Activated CD4-positive, alpha-beta T cell treated with anti-CD3 and anti-CD28 coated beads, Interleukin-2, amount 50 U/mL, for 48 hours (primary cell): Measurements from ENCODE around the gene TTC9B.

ENCODE experiments used
- DNase-seq, 2 experiments: peaks; one replicate each; pipeline ENCODE4 v3.0.0-alpha.2; 2020

Gene TTC9B

DNA sequence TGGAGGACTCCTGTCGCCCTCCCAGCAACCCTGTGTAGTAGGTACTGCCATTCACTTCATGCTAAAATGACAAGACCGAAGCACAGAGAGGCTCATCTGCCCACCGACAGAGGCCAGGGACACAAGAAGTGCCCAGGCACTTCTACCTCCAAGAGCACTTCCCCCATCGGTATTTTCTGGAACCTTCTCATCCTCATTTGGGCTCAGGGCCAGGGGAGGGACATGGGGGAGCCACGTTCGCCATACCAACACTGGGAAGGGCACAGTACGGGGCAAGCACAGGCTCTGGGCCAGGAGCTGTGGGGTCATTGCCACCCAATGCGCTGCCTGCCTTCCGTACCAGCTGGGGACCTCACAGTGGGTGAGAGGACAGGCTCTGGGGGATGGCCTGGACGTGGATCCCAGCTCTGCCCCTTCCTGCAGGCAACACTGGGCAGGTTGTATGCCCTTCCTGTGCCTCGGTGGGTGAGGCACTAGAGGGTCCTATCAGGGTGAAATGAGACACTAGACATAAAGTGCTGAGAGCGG, 29.6 kb upstream of the TTC9B start:
- DNase-seq: no peak

DNA sequence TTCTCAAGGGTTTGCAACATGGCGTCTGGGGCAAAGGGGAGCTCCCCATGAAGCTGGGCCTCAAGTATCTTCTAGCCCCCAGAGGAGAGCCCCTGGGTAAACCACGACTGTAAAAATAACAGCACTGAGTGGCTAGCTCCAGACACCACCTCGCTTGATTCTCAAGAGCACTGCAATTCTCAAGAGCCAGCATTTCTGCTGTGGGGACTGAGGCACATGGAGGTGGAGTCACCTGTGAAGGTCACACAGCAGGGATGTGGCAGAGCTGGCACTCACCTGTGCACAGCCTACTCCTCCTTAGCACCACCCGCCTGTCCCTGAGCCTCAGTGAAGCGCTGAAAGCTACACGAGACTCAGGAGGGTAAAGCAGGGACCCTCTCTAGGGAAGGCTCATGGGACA, 29.0 kb upstream of the TTC9B start:
- no peak for DNase-seq

DNA sequence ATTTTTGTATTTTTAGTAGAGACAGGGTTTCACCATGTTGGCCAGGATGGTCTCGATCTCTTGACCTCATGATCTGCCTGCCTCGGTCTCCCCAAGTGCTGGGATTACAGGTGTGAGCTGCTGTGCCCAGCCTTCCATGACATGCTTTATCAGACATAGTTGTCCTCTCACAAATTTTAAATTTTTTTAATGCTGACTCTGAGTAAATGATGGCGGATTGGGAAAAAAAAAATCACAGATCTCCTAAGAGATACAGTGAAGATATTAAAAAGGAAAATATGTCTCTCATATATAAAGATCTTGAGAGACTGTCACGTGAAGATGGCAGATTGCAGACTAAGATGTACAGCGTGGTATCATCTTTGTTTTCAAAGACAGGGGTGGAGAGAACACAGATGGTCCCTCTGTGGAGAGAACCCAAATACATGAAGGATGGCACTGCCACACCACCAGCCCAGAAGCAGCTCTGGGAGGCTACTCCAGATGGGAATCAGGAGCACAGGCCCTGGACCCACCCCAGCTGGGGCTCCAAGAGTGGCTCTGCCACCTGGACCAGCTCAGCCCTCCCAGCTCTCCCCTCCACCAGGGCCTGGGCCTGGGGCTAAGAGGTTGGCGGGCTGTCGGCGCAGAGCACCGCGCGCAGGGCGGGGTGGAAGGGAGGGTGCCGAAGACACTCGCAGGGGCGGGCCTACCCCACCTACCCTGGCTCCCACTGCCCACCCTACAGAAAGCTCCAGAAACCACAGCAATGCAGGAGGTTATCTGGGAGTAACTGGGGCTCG, 28.3 kb upstream of the TTC9B start:
- DNase-seq: no peak

DNA sequence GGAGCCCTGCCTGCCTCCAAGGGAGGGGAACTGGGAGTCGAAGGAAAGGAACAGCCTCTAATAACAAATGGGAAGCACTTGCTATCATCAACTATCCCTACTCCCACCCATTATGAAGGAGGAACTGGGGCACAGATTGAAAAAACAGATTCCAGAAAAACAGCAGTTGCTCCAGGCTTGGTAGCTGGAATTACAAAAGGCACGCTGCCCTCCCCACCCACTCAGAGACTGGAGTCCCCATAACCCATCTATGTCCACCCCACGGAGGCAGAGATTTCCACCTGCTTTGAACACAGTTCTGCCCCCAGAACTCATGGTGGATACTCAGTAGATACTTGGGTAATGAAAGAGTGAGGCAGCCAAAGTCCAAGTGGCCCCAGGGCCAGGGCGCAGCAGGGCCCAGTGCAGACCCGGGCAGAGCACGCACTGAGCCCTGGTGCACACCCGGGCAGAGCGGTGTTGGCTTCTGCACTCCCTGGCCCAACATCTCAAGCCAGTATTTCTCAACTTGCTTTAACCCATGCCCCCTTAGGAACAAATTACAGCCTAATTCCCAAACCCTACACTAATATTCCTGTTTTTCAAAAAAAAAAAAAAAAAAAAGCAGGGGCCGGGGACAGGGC, 27.4 kb upstream of the TTC9B start:
- no peak for DNase-seq

DNA sequence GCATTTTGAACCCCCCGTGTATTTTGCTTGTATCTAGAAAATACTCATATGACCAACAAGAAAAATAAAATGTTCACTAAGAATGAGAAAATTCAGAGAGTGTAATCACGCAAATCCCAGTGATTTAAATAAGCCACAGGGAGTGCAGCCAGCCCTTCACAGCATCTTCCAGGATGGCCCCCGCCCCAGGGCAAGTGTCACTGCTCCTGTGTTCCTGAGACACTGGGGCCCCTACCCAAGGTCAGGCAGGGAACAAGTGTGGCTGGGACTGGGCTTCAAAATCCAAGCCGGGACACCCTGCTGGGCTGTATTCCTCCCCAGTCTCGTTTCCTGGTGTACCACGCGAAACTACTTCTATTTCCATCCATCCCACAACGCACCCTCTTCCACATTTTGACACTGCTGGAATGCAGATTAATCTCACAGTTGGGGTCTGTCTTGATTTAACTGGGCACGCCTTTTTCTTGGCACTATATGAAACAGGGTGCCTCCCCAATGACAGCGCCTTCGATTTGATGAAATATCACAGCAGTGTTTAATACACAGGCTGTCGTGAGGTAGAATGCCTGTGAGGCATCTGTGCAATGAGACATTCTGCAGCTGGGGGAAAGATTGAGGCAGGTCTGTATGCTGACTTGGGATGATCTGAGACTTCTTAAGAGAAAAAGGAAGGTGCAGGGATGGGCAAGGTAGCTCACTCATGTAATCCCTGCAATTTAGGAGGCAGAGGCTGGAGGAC, 26.6 kb upstream of the TTC9B start:
- no peak for DNase-seq

DNA sequence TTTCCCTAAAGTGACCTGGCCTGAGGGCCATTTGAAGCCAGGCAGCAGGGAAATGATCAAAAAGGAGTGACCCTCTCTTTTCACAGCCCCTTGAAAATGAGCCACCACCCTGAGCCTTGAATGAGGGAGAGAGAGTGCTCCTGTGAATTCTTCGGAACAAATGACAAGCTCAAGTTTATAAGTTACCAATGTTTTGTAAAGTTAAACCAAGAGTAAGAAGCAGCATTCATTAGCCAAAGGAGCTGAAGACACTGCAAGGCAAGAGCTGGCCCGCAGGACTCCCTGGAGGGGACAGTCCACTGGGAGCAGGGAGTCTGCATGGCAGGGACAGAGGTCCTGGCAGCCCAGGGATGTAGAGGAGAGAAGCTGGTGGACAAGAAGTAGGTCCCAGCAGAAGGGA, 25.0 kb upstream of the TTC9B start:
- DNase-seq: no peak

DNA sequence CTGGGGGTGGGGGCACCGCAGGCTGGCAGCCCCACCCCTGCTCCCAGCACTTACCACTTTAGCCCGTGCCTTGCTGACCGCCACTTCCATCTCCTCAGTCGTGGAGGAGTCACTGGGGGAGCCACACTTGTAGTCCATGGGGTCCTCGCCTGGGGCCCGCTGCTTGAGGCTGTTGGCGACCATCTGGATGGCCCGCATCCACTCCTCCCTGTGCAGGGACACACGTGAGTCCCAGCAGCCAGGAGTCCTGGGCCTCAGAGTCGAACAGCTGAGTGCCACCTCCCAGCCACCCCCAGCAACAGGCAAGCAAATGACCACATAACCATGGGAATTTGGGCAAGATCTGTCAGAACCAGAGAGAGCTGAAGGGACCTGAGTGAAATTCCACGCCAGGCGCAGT, 24.3 kb upstream of the TTC9B start:
- no peak for DNase-seq

DNA sequence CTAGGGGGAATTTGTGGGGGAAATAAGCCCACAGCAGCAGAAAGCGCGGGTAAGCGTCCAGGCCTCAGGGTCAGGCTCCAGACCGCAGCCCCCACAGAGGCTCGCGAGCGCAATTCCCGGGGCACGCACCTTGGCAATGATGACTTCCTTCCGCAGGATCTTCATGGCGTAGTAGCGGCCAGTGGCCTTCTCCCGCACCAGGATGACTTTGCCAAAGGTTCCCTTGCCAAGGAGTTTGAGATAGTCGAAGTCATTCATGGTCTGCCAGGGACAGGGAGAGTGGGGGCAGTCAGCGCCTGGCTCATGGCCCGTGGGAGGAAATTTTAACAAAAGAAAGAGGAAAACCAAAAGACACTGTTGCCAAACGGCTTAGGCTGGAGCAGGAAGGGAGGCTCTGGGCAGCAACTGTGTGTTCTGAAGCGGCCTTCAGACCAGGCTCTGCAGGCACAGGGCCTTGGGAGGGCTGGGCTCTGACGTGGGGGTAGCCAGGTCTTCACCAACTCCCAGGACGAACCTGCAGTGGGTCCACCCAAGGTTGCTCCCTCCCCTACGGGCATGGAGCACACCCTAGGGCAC, 23.7 kb upstream of the TTC9B start:
- no peak for DNase-seq

DNA sequence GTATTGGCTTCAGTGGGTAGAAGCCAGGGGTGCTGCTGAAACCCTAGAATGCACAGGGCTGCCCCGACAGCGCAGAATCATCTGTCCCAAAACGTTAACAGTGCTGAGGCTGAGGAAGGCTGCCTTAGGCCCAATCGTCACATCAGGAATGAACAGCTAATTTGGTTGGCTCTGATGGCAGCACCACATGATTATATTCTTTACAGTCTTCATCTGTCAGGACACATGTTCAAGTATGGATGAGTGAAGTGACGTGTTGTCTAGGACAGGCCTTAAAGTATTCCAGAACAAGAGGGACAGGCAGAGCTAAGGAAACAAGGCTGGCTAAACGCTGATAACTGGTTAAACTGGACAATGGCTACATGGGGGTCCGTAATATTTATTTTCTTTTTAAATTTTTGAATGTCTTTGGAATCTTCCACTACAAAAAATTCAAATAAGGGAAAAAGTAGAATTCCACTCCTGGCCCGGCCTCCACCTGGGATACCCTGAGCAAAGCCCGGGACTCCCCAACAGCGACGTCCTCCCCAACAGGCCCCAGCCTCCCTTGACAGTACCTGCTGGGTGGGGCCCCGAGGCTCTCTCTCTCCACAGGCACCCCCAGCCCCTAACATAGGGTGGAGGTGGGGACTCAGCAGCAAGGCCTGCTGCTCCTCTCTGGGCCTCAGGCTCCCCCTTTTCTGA, 23.1 kb upstream of the TTC9B start:
- DNase-seq: no peak

DNA sequence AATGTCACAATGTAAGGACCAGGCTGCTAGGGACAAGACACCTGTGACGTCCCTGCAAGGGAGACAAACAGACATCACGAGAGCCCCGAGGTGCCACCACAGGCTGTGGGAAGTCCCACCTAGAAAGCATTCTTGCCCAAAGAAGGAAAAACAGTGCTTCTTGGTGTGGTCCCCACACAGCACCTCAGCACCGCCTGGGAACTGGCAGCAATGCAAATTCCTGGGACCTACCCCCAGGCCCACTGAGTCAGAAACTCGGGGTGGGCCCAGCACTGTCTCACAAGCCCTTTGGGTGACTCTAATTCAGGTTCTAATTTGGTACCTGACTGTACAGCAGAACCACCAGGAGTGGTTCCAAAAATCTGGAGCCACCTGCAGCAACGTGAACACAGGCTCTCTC, 22.1 kb upstream of the TTC9B start:
- DNase-seq: no peak

DNA sequence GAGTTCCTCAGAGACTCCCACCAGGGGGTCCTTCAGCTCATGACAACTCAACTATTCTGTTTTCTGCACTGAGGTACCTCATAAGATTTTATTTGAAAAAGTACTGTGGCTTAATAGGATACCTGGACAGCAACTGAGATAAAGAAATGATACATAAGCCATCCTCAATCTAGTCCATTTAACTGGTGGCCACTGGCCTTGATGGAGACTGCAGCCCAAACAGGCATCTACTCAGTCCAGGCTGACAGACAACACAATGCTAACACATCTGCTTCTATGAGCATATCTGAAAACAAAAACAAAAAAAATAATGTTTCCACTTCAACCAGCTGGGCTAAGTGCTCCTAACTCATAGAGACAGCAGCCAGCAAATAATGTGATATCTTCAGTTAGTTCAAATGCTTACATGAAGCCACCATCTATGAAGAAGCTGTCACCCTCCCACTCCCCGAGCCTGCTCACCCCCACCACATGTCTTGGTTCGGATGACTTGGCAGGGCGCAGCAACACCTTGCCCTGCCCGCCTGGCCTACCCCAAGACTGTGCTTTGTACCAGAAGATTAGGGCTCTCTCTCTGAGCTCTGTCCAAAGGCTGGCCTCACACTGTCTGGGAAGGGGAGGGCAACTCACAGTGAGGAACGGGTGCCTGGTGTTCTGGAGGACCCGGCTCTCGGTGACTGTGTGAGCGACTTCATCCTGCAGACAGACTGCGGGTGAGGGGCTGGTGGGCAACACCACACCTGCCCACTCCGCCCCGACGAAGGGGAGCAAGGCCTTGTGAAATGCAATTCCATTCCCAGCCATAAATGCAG, 21.4 kb upstream of the TTC9B start:
- DNase-seq: no peak

DNA sequence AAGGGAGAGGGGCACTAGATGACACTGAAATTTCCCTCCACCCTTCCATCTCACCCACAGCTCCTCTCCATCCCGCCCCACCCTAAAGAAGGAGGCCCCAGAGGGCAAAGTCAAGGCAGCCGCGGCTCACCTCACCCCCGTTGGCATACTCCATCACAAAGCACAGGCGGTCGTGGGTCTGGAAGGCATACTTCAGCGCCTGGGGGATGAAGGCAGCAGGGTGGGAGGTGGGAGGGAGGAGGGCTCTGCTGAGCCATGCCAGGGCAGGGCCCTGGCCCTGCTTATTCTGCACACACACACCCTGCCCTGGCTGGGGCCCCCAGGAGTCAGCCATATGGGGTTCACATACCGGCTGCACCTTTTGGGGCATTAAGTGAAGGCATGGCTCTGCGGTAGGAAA, 20.6 kb upstream of the TTC9B start:
- no peak for DNase-seq

DNA sequence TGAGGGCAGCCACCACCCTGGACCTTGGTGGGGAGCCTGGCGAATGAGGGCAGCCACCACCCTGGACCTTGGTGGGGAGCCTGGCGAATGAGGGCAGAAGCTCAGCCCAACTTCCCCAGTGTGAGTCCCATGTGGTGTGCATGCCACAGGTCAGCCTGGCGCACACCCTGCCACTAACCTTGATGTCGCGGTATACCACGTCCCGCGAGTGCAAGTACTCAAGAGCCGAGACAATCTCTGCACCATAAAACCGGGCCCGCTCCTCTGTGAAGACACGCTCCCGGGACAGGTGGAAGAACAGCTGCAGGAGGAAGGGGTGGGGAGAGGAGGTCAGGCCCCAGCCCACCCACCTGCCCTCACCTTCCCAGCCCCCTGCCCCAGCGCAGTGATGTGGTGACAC, 19.6 kb upstream of the TTC9B start:
- DNase-seq: no peak

DNA sequence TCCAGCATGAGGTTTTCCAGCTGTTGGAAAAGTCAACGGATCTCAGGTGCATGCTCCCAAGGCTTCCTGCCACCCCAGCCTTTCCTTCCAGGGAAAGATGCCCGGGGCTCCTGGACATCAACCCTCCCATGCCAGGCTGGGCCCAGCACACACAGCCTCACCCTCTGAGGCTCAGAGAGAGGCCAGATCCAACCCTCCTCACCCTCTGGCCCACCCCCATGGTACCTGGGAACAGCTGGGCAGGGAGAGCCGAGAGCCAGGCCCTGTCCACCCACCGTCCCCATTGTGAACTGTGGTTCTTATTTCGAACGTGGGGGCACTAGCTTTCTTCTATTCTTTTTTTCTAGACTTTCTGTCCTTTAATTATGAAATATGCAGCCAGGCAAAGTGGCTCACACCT, 18.2 kb upstream of the TTC9B start:
- DNase-seq: no peak

DNA sequence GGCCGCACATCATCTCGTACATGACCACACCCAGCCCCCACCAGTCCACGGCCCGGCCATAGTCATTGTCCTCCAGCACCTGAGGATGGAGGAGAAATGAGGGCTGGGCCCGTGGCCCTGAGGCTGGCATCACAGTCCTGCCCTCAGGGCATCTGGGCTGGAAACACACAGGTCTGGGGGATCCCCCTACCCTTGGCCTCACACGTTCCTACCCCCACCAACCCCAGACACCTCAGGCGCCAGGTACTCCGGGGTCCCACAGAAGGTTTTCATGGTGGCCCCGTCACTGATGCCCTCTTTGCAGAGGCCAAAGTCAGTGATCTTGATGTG, 17.8 kb upstream of the TTC9B start:
- DNase-seq: no peak

DNA sequence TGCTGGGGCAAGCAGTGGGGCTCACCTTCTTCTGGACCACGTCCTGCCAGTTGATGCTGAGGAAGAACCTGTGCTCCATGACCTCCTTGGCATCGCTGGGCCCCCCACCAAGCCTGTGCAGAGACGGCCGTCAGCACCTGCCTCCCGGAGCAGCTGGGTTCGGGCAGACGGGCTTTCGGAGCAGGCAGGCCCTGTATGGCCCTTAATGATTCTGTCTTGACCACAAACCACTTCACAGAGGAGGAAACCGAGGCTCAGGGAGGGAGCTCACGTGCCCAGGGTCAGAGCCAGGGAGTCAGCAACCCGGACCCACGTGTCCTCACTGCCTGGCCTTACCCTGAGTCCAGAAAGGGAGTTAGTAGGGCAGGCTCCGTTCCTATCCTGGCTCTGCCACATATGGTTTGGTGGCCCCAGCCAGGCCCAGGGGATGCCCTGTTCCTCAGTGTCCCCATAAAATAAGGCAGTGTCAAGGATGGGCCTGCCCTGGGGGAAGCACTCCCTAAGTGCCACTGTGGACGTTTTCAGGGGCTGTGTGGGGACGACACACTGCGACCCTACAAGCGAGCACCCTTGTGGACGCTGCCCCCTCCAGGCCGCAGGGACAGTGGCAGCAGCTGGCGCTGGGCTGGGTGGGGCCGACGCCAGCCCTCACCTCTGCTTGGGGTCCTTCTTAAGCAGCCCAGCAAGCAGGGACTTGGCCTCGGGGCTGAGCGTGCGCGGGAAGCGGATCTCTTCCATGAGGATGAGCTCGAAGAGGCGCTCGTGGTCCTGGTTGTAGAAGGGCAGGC, 17.2 kb upstream of the TTC9B start:
- no peak for DNase-seq

DNA sequence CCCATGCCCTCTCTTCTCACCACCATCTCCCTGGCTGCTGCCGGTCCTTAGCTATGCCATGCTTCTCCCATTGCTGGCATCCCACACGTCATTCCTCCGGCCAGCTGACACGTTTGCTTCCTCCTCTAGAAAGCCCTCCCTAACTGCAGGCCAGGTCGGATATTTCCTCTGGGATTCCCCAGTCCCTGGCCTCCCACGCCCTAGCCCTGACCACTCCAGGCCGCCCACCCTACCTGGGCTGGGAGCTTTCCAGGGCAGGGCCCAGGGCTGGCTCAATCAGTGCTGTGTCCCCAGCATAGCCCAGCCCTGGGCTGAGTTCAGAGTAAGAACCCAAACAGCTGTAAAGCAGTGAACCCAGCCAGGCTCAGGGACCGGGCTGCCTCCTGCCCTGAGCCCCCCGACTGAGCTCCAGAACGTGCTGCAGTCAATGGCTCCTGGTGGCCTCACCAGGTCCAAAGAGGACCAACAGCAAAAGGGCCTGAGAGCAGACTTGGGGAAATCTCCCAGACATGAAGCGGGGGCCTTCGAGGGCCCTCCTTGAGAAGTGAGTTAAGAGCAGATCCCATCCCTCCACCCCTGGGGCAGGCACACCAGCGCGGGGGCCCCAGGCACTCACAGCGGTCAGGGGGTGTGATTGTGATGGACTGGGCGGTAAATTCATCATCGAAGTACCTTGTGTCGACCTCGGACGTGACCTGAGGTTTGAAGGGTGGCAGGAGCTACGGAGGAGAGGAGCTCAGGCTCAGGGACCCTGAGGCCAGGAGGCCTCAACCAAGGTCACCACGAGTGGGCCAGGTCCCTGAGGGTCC, 16.4 kb upstream of the TTC9B start:
- DNase-seq: no peak

DNA sequence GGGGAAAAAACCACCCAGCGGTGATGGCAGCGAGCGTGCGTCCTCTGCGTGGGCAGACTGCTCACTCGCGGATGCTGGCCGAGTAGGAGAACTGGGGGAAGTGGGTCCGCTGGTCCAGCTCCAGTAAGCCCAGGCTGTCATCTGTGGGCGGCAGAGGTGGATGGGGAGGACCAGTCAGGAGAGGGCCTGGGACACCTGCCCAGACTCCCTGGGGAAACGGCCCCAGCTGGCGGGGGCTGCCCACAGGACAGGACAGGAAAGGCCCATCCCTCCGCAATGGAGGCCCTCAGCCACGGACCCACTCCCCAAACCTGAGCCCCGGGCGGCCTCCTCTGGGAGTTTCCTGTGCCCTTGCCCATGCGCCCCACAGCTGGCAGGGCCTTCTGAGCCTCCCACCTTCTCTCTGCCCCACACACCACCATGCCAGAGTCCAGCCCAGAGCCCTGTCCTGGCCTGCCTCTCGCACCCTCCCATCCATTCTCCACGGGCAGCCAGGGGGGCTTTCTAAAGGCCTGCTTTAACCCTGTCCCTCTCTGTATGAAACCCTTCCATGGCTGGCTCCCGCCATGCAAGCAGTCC, 15.7 kb upstream of the TTC9B start:
- DNase-seq: no peak

DNA sequence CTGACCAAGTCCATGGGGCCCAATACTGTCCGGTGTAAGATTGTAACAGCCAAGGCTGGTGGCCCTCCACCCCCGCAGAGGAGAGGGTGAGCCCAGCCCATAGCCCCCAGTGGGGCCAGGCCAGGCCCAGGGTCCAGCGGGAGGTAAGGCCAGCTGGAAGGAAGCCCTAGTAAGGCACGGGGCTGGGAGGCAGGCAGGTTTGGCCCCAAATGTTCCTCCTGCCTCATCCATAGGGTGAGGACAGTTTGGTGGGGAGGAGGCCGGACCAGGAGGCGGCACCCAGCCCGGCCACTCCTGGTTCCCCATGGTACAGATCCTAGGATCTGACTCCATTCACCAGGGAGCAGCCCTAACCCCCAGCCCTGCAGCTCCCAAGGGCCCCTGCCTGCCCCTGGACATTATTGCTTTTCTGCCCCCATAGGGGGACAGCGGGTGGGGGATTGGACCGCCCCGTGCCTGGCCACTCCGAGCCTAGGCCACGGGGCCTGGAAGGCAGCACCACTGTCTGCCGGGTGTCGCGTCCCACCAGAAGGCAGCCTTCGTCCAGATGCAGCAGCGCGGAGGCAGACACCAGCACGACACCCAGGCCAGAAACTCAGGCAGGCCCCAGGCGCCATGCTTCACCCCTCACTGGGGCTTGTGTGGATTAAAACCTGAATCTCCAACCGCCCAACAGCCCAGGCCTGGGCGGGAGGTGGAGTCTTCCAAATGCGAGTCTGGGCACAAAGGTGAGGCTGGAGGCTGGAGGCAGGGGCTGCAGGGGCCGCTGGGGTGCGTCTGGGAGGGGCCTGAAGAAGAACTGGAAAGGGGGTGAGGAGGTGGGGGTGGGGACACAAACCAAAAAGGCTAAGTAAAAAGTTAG, 15.0 kb upstream of the TTC9B start:
- no peak for DNase-seq
